NCI-H1105 treated with DMSO at 0.1 percent for 48 hours (cell line): ENCODE measurements around the gene LUC7L.
A peak's percentile ranks its signal among the peaks of the same experiment; 100 is the strongest.
"Not testable (repeated sequence)": the region's sequence is repeated elsewhere in the genome, so short reads cannot be mapped to it uniquely, and the experiment has no call there.

Experiments
- DNase-seq: peaks from one replicate; lab custom pipeline; 2025; lab: John Stamatoyannopoulos, UW

LUC7L gene

GRCh38 chr16:164827-165538 is 64.3 kb downstream of the LUC7L start:
- no peak for DNase-seq

- DNase-seq: not testable (repeated sequence)
Observed at GRCh38 chr16:164134-164823, 65.0 kb downstream of the LUC7L start.

- DNase-seq: not testable (repeated sequence)
Observed at GRCh38 chr16:163696-164095, 65.6 kb downstream of the LUC7L start.

GRCh38 chr16:163139-163538 is 66.1 kb downstream of the LUC7L start:
- not testable (repeated sequence) for DNase-seq

GRCh38 chr16:162271-162991 is 66.8 kb downstream of the LUC7L start:
- DNase-seq: no peak

- DNase-seq: no peak
Observed at GRCh38 chr16:160691-161190, 68.5 kb downstream of the LUC7L start.

- DNase-seq: not testable (repeated sequence)
Observed at GRCh38 chr16:160242-160641, 69.0 kb downstream of the LUC7L start.

- DNase-seq: no peak
Observed at GRCh38 chr16:159136-159849, 70.0 kb downstream of the LUC7L start.

- no peak for DNase-seq
Observed at GRCh38 chr16:155031-155398, 74.2 kb downstream of the LUC7L start.

GRCh38 chr16:154217-155030 is 74.8 kb downstream of the LUC7L start:
- peak; percentile 21 for DNase-seq

- not testable (repeated sequence) for DNase-seq
Observed at GRCh38 chr16:153550-154216, 75.6 kb downstream of the LUC7L start.

- DNase-seq: not testable (repeated sequence)
Observed at GRCh38 chr16:153129-153521, 76.1 kb downstream of the LUC7L start.

- no peak for DNase-seq
Observed at GRCh38 chr16:152141-153128, 76.8 kb downstream of the LUC7L start, which contains the start of gene HBZ. Gene HBZ, plus strand, starts transcription at chr16:152644. Its CDS starts 266 bp downstream, at chr16:152910.

GRCh38 chr16:149024-149660 is 80.1 kb downstream of the LUC7L start:
- no peak for DNase-seq

GRCh38 chr16:146646-147045 is 82.6 kb downstream of the LUC7L start:
- no peak for DNase-seq

- no peak for DNase-seq
Observed at GRCh38 chr16:144797-145252, 84.4 kb downstream of the LUC7L start.

GRCh38 chr16:143456-143855 is 85.8 kb downstream of the LUC7L start:
- no peak for DNase-seq

- DNase-seq: no peak
Observed at GRCh38 chr16:143047-143446, 86.2 kb downstream of the LUC7L start.
